Kidney epithelial cell (primary cell): ENCODE results near the gene SUSD5. TPM values are rescaled to one million over a fixed set of nuclear protein-coding genes. Genes with fewer than 3 reads are reported as not detected.

Experiments
- DNase-seq: peaks from one replicate; pipeline ENCODE4 v3.0.0-alpha.2; 2010; ENCODE audit warnings: low read depth
- H3K27me3 ChIP-seq: 2 replicates; pipeline ENCODE4 v1.6.0; 2011; ENCODE audit warnings: low read length; ENCODE audit not compliant: control insufficient read depth, insufficient read depth
- H3K36me3 ChIP-seq: 2 replicates; pipeline ENCODE4 v1.5.1; 2011; ENCODE audit warnings: low read length; ENCODE audit not compliant: control insufficient read depth, insufficient read depth
- H3K4me3 ChIP-seq: 2 replicates; pipeline ENCODE4 v1.5.1; 2011; ENCODE audit warnings: low read depth, mild to moderate bottlenecking, control low read depth, low read length
- CTCF ChIP-seq: IDR thresholded peaks from 2 replicates; pipeline ENCODE4 v1.5.1; 2011; ENCODE audit warnings: mild to moderate bottlenecking, moderate library complexity, low read length, control low read depth, inconsistent platforms; ENCODE audit not compliant: insufficient read depth, poor library complexity, severe bottlenecking
- total RNA-seq: library from RNA; depleted of rRNA; stranded (reverse); fragments of >200 nt; gene quantifications from 2 replicates; pipeline ENCODE4 v1.2.3, GENCODE V29; 2015

The SUSD5 gene
- total RNA-seq, 1 donor from 2014 or later, result 2.0 TPM

GRCh38 chr3:33131331-33132018 is 87.1 kb downstream of the SUSD5 start:
- Histone ChIP-seq H3K27me3 (no peaks in the 10 kb centered on the region), H3K4me3 (no peak overlapping the region), H3K36me3 (peaks cover 2% of the 10 kb centered on the region)
- peak; percentile 25 for DNase-seq
- peak; percentile 60 for TF ChIP-seq CTCF

- H3K4me3 ChIP-seq, result no peak overlapping the region
- no peak for DNase-seq
- no peaks in the 10 kb centered on the region for H3K27me3 ChIP-seq
- TF ChIP-seq CTCF, result no peak
- peaks cover 1% of the 10 kb centered on the region for H3K36me3 ChIP-seq
Observed at GRCh38 chr3:33130144-33130543, 88.5 kb downstream of the SUSD5 start.

GRCh38 chr3:33128706-33129105 is 89.9 kb downstream of the SUSD5 start:
- no peak for TF ChIP-seq CTCF
- Histone ChIP-seq H3K27me3 (no peaks in the 10 kb centered on the region), H3K36me3 (no peaks in the 10 kb centered on the region), H3K4me3 (no peak overlapping the region)
- DNase-seq, result no peak

- Histone ChIP-seq H3K36me3 (no peaks in the 10 kb centered on the region), H3K27me3 (no peaks in the 10 kb centered on the region), H3K4me3 (no peak overlapping the region)
- DNase-seq, result no peak
- no peak for TF ChIP-seq CTCF
Observed at GRCh38 chr3:33125840-33126239, 92.8 kb downstream of the SUSD5 start.

GRCh38 chr3:33124638-33125037 is 94.0 kb downstream of the SUSD5 start:
- H3K27me3 ChIP-seq, result no peaks in the 10 kb centered on the region
- DNase-seq, result no peak

More at GRCh38 chr3:33124638-33125037, 94.0 kb downstream of the SUSD5 start:
- no peak for TF ChIP-seq CTCF
- Histone ChIP-seq H3K4me3 (no peak overlapping the region), H3K36me3 (peaks cover 1% of the 10 kb centered on the region)
